GM10847 (cell line): ENCODE data around the gene GPR42.

Experiments used
- POLR2A ChIP-seq: IDR thresholded peaks from 2 replicates; pipeline ENCODE4 v1.6.1; 2011; ENCODE audit not compliant: insufficient read length; ENCODE audit errors: extremely low read depth

Gene GPR42

DNA sequence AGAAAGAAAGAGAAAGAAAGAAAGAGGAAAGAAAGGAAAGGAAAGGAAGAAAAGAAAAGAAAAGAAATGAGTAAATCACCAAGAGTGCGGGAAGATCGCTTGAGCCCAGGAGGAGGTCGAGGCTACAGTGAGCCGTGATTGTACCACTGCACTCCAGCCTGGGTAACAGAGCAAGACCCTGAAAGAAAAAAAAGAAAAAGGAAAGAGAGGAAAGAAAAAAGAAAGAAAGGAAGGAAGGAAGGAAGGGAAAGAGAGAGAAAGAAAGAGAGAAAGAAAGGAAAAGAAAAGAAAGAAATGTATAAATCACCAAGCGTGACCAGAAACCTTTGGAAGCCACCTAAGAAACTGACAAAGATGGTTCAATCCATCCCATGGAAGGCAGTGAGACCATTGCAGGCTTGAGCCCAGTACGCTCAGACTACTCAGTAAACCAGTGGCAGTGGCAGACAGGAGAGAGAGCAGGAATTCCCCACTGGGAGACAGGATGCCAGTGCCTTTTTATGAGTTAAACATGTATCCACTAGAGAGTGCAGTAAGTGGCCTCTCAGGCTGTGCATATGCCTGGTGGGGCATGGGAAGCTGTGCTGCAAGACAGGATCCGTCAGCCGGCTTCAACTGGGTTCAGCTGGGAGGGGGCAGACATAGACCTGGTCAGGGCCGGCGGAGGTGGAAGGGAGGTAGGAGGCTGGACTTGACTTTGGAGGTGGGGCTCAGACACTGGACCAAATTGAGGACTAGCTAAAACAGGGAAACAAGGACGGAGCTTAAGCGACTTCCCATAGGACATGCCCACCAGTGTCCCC lies 4.8 kb downstream of the GPR42 start:
- TF ChIP-seq POLR2A = no peak

DNA sequence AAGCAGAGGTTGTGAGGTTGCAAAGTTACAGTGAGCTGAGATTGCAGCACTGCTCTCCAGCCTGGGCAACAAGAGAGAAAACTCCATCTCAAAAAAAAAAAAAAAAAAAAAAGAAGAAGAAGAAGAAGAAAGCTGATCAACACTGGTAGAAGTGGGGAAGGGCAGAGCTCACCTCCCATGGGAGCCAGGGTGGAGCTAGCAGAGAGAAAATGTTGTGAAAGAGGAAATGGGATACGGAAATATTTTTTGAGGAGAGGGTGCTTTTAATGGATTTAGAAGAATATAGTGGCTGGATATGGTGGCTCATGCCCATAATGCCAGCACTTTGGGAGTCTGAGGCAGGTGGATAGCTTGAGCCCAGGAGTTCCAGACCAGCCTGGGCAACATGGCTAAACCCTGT lies 6.8 kb downstream of the GPR42 start:
- TF ChIP-seq POLR2A = no peak

DNA sequence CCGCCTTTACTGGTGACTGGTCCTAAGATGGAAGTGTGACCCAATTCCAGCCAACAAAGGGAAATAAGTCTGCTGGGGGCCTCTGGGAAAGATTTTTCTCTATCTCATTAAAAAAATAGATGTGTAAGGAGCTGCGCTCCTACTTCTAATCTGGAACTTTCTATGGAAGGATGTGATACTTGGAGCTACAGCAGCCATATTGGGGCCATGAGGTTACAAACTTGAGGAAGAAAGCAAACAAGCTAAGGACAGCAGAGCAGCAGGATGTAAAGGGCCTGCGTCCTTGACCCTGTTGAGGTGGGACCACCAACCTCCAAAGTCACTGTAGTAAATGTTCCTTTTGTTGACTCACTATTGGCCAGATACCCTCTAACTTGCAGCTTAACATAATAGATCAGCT lies 7.5 kb downstream of the GPR42 start:
- no peak for TF ChIP-seq POLR2A

DNA sequence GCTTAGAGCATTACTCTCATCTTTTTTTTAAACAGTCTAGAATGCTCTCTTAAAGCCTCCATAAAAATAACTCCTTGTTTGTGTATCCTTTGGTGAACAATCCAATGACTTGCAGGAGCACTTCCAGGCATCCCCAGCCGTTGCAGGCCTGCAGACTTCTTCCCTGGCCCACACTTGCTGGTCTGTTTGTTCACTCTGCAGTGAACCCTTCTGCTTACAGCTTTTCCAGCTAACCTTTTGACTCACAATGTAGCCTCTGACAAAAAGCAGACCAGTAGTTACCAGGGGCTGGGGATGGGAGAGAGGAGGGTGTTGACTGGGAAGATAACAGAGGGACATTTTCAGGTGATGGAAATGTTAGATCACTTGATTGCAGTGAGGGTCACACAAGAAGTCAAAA lies 9.1 kb downstream of the GPR42 start:
- TF ChIP-seq POLR2A = no peak

DNA sequence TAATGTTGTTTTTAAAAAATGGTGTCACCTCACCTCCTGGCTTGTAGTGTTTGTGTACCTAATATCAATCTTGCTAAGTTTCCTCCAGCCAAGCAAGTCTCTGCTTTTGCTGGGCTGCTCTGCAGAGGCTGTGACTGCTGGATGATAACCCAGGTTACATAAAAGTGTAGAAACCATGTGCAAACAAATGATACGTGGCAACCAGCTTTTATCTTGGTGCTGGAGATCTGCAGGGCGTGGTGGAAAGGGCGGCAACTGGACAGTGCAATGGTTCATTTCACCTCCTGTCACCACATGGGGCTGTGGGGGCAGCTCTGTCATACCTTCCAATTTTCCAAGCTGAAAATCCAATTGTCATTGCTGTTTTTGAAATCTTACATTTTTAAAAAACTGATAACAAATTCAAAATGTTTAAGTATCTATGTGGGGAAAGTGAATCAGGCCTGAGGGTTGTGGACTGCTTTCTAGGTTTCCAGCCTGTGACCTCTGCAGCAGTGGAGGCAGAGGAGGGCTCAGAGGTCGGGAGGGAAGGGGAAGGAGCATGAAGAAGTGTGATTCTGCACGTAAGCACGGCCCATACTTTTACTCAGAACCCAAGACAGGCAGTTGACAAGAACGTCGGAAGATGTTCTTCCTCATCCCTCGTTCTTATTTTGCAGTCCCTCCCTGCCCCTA lies 9.7 kb downstream of the GPR42 start:
- no peak for TF ChIP-seq POLR2A

DNA sequence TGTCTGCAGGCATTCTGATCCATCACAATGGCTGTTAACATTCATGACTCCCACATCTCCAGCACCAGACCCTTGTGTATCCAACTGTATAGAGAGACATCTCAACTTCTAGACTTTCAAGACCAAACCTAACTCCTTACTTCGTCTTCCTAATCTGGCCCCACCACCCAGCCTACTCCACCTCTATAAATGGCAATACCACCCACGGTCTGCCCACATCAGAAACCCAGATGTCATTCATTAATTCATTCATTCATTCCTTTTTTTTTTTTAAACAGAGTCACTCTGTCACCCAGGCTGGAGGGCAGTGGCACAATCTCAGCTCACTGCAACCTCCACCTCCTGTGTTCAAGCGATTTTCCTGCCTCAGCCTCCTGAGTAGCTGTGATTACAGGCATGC lies 10.4 kb downstream of the GPR42 start:
- no peak for TF ChIP-seq POLR2A

DNA sequence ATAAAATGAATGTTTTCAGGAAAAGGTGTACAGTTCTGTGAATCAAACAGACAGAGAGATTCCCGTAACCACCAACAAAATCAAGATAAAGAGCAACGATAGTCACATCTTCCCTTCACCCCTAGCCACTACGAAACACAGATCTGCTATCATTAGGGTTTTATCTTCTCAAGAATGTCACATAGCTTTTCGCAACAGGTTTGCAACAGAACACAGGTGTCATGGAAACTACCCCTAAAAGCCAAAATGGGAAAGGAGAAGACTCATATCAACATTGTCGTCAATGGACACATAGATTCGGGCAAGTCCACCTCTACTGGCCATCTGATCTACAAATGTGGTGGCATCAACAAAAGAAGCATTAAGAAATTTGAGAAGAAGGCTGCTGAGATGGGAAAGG lies 11.1 kb downstream of the GPR42 start:
- no peak for TF ChIP-seq POLR2A

DNA sequence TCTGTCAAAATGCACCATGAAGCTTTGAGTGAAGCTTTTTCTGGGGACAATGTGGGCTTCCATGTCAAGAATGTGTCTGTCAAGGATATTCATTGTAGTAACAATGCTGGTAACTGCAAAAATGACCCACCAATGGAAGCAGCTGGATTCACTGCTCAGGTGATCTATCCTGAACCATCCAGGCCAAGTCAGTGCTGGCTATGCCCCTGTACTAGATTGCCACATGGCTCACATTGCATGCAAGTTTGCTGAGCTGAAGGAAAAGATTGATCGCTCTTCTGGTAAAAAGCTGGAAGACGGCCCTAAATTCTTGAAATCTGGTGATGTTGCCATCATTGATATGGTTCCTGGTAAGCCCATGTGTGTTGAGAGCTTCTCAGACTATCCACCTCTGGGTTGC lies 12.7 kb downstream of the GPR42 start:
- TF ChIP-seq POLR2A = no peak

DNA sequence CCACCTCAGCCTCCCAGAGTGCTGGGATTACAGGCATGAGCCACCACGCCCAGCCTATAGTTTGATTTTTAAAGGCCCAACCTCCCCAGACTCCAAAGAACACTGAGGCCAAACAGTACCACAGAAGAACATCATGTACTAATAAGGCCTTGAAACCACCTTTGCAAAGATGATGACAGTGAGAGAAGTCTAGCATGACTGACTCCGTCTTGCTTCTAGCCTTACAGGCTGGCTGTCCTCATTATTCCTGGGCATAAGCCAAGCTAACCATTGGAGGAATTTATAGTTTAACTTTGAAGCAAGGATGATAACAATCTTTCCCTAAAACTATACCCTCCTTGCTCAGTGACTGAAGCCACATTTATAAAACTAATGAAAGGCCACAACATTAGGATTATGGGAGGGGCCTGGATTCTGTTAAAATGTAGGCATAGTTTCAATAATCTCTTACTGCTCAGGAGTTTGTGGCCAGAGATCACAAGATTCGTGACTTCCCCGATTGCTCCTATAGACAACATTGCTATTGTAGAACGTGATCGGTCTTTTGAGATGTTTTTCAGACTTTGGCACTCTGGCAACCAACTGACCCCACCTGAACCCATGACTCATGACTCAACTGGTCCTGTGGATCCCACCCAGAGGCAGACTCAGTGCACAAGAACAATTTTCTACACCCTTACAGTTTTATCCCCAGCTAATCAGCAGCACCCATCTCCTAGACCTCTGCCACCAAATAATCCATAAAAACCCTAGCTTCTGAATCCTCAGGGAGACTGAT lies 17.6 kb downstream of the GPR42 start:
- TF ChIP-seq POLR2A = no peak

DNA sequence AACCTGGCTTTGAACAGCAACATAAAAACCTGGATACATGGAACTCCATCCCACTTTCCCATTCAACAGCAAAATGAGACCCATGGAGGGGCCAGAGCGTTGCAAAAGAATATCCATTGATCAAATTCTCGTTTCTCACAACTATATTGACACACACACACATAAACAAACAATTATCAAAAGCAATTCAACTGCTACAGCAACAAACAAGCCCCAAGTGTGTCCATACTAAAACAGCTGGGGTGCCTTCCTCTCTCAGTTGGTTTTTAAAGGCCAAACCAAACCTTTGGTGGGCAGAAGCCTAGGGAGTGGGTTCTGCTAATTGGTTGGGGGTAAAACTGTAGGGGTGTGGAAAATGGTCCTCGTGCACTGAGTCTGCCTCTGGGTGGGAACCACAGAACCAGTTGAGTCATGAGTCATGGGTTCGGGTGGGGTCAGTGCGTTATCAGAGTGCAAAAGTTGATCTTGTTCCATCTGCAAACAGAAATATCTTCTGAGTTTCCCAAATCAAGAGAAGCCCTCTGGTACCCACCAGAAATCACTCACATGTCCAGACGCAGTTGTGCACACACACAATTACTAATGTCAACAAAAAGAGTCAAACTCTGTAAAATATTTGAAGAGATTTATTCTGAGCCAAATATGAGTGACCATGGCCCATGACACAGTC lies 18.5 kb downstream of the GPR42 start:
- TF ChIP-seq POLR2A = no peak

DNA sequence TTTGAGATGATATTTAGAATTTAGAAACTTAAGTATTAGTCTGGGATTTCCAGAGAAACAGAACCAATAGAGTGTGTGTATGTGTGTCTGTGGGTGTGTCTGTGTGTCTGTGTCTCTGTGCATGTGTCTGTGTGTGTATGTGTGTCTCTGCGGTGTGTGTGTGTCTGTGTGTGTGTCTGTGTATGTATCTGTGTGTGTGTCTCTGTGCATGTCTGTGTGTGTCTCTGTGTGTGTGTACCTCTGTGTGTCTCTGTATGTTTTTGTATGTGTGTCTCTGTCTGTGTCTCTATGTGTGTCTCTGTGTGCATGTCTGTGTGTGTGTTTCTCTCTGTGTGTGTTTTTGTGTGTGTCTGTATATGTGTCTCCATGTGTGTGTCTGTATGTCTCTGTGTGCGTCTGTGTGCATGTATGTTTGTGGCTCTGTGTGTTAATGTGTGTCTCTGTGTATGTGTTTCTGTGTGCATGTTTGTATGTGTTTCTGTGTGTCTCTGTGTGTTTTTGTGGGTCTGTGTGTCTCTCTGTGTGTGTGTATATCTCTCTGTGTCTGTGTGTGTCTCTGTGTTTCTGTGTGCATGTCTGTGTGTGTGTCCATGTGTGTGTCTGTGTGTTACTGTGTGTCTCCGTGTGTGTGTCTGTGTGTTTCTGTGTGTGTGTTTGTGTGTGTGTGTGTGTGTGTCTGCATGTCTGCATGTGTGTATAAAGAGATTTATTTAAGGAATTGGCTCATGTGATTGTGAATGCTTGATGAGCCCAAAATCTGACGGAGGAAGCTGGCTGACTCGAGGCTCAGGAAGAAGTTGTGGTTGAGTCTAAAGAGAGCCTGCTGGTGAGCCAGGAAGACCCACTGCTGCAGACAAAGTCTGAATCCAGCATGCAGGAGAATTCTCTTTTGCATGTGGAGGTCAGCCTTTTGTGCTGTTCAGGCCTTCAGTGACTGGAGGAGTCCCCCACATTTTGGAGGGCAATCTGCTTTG lies 22.2 kb downstream of the GPR42 start:
- TF ChIP-seq POLR2A = no peak

DNA sequence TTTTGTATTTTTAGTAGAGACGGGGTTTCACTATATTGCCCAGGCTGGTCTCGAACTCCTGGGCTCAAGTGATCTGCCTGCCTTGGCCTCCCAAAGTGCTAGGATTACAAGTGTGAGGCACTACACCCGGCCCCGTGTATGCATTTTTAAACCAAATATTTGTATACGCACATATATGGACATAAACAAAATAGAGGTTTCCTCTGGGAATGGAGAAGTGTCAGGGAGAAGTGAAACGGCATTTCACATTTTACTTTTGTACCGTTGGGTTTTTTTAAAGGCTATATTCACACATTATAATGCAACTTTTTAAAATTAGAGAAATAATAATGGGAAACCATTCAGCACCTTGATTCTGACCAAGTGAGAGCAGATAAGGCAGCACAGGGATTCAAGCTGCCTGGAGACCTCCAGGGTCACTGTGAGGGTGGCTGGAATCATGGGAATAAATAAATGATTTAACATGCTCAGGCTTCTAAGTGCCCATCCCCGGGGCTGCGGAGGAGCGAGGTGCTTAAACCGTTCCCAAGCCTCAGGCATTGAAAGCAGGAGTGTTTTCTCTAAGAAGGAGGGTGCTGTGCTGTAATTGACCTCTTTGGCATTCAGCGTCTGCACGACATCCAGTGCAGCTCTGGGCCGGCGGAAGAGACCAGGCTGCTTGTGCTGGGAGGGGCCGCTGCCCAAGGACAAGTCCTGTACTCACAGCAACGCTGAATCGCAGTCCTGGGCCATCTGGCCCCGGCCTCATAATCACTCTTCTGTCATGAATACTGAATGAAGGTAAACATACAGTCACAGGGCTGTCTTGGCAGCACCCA lies 24.7 kb downstream of the GPR42 start:
- no peak for TF ChIP-seq POLR2A

DNA sequence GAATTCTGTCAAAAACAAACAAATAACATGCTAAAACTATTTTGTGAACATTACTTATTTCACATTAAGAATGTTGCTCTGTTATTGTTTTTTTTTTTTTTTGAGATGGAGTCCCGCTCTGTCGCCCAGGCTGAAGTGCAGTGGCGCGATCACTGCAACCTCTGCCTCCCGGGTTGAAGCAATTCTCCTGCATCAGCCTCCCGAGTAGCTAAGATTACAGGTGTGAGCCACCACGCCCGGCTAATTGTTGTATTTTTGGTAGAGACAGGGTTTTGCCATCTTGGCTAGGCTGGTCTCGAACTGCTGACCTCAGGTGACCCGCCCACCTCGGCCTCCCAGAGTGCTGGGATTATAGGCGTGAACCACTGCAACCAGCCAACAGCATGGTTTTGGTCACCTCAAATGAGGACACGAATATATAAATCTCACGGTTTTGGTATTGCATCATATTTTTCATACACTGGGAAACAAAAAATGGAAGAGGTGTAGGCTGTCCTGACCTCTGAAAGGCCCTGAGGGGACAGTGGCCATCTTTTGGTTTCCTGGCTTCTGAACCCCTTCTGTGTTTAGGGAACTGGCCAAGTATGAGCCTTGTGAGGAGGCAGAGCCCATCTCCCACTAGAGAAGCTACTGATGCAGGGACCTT lies 25.5 kb downstream of the GPR42 start:
- no peak for TF ChIP-seq POLR2A
